NT2/D1 (cell line): ENCODE measurements around the gene ZNF831.

ENCODE experiments used
- DNase-seq: peaks from one replicate; pipeline ENCODE4 v3.0.0-alpha.2; 2011; ENCODE audit warnings: low read depth, low spot score
- H3K27me3 ChIP-seq: 2 replicates; pipeline ENCODE4 v1.6.0; 2011; ENCODE audit warnings: mild to moderate bottlenecking; ENCODE audit not compliant: insufficient read length, insufficient read depth
- H3K36me3 ChIP-seq: 2 replicates; pipeline ENCODE4 v1.6.1; 2011; ENCODE audit warnings: mild to moderate bottlenecking, low read length, mixed read lengths; ENCODE audit not compliant: insufficient read depth, insufficient read length
- H3K4me1 ChIP-seq: 2 replicates; pipeline ENCODE4 v1.5.1; 2011; ENCODE audit not compliant: insufficient read depth, insufficient read length
- H3K4me3 ChIP-seq: 2 replicates; pipeline ENCODE4 v1.5.1; 2011; ENCODE audit warnings: low read depth; ENCODE audit not compliant: insufficient read length
- H3K9ac ChIP-seq: 2 replicates; pipeline ENCODE4 v1.6.0; 2011; ENCODE audit warnings: low read depth; ENCODE audit not compliant: insufficient read length
- H3K9me3 ChIP-seq: 2 replicates; pipeline ENCODE4 v1.5.1; 2011; ENCODE audit warnings: mild to moderate bottlenecking, low read length; ENCODE audit not compliant: insufficient read depth
- SUZ12 ChIP-seq: IDR thresholded peaks from 2 replicates; pipeline ENCODE4 v1.6.1; 2011; ENCODE audit not compliant: insufficient read length, insufficient read depth; ENCODE audit errors: extremely low read depth
- YY1 ChIP-seq: IDR thresholded peaks from 2 replicates; pipeline ENCODE4 v1.6.1; 2011; ENCODE audit not compliant: insufficient read length, insufficient read depth
- ZNF274 ChIP-seq: IDR thresholded peaks from 2 replicates; pipeline ENCODE4 v1.6.1; 2011; ENCODE audit warnings: mild to moderate bottlenecking, low read depth, low read length

The ZNF831 gene

DNA sequence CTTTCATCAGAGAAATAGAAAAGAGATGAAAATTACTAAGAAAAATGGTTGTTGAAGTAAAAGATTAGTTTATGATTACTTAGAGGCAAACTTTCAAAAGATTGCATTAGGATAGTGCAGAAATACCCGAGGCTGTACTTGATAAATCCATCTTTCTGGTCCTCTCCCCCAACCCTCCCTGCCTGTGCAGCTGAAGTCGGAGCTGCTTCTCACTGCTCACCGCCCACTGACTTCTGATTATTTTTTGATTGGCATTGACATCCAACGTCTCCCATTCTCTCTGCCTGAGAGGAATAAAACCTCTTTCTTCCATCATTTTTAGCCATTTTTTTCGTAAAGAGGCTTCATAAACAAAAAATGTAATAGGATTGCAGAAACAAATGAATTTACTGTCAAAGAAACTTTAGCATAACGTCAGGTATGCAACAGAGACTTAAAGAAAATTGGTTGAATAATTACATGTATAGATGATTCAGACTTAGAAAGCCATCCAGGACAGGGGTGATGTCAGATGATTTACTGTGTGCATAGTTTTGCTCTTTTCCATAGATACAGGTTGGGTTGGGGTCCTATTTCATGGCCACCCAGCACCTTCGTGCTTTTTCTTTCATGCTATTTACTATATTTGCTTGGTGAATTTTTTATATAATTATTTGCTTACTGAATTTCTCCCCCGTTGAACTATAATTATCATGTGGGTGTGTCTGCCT, 83.2 kb downstream of the ZNF831 start:
- H3K27me3 ChIP-seq: no peaks in the 10 kb centered on the region
- H3K4me3 ChIP-seq: no peak overlapping the region
- no peak overlapping the region for H3K9ac ChIP-seq
- no peaks in the 10 kb centered on the region for H3K36me3 ChIP-seq
- no peaks in the 10 kb centered on the region for H3K9me3 ChIP-seq
- no peak for DNase-seq
- TF ChIP-seq YY1 (no peak), ZNF274 (no peak), SUZ12 (no peak)
- no peaks in the 10 kb centered on the region for H3K4me1 ChIP-seq

DNA sequence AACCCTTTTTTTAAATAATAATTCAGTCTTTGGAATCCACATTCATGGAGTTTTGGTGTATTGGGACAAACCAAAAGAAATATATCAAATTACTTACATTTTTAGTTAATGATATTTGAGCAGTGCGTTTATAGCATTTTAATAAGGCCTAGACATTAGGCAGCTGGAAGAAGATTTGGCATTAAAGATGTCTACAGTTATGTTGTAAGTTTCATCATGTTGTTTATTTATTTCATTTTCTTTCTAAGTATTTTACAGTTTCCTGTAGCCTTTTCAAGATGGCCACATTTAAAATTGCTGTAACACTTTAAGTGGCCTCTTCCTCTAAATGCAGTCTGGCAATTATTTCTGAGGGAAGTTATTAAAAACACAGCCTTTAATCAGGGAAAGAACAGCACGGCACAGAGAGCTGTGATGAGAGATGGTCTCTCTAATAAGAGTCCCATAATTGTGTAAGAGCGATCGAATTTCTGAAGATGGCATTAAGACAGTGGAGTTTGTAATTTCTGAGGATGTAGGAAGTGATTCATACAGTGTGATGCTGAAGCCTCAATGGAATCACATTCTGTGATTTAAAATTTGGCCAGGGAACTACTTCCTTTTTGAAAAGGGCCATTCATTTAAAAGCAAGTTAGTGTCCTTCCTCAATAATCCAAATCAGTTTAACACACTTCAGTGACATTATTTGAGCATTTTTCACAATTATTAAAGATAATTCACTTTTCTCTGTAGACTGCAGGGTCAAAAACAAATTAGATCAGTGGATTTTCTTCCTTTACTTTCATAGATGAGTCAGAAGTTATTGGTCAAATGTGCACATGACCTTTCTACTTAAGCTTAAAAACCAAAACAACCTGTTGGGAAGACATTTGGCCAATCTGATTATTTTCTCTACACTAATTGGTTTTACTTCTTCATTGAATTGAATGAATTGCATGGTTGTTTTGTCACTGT, 84.4 kb downstream of the ZNF831 start:
- Histone ChIP-seq H3K4me3 (no peak overlapping the region), H3K36me3 (no peaks in the 10 kb centered on the region), H3K4me1 (no peaks in the 10 kb centered on the region), H3K9me3 (no peaks in the 10 kb centered on the region), H3K27me3 (no peaks in the 10 kb centered on the region), H3K9ac (no peak overlapping the region)
- no peak for DNase-seq
- TF ChIP-seq YY1 (no peak), SUZ12 (no peak), ZNF274 (no peak)

DNA sequence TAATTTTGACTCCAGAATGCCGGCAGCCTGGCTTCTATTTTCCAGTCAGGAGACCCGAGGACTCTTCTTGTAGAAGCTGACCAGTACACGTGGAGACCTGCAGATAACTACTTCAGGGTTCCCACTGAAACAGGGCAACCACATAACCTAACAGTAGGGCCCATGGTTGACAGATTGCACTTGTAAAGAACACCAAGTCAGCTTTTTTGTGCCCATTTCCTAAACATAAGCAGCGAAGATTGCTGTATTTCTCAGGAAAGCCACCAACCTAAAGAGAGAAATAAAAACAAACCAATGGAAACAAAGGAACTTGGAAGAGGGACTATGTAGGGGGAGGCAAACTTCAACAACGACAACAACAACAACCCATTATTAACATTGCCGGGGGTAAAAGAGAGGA, 86.7 kb downstream of the ZNF831 start:
- Histone ChIP-seq H3K4me3 (no peak overlapping the region), H3K9ac (no peak overlapping the region)

DNA sequence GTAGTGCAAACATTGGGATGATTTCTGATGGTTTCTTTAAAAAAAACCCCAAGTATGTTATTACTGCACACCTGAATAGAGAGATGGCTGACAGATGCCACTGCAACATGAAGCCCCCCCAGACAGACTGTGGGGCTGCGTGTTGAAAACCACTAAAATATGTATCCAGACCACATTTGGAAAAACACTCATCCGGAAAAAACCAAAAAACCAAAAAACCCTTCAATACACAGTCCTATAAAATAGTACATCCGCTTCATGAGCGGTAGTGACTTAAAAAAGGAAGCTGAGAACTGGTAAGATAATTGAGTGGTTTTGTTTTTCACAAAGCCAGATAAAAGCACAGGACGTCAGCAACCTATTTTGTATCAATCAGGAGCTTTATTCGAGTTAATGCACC, 89.7 kb downstream of the ZNF831 start:
- Histone ChIP-seq H3K4me1 (no peaks in the 10 kb centered on the region), H3K9me3 (no peaks in the 10 kb centered on the region), H3K4me3 (no peak overlapping the region), H3K36me3 (no peaks in the 10 kb centered on the region), H3K9ac (no peak overlapping the region), H3K27me3 (no peaks in the 10 kb centered on the region)
- TF ChIP-seq YY1 (no peak), ZNF274 (no peak), SUZ12 (no peak)
- no peak for DNase-seq

More for the DNA sequence above, 86.7 kb downstream of the ZNF831 start:
- no peaks in the 10 kb centered on the region for H3K36me3 ChIP-seq
- H3K4me1 ChIP-seq: no peaks in the 10 kb centered on the region
- no peak for DNase-seq
- no peaks in the 10 kb centered on the region for H3K9me3 ChIP-seq
- no peaks in the 10 kb centered on the region for H3K27me3 ChIP-seq
- TF ChIP-seq SUZ12 (no peak), ZNF274 (no peak), YY1 (no peak)

DNA sequence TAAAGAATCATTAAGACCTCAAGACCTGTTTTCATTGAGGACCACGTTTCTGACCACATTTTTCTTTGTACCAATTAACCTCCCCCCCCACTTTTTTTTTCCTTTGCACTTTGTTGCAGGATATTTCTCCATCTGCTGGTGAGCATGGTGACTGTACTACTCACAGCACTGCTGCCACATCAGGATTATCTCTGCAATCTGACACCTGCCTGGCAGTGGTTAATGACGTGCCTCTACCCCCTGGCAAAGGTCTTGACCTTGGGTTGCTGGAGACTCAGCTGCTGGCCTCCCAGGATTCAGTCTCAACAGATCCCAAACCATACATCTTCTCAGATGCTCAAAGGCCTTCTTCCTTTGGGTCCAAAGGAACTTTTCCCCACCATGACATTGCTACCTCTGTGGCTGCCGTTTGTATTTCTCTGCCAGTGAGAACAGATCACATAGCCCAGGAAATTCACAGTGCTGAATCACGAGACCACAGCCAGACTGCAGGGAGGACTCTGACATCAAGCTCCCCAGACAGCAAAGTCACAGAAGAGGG, 90.2 kb downstream of the ZNF831 start:
- TF ChIP-seq SUZ12 (no peak), ZNF274 (no peak), YY1 (no peak)
- Histone ChIP-seq H3K27me3 (no peaks in the 10 kb centered on the region), H3K4me3 (no peak overlapping the region)

DNA sequence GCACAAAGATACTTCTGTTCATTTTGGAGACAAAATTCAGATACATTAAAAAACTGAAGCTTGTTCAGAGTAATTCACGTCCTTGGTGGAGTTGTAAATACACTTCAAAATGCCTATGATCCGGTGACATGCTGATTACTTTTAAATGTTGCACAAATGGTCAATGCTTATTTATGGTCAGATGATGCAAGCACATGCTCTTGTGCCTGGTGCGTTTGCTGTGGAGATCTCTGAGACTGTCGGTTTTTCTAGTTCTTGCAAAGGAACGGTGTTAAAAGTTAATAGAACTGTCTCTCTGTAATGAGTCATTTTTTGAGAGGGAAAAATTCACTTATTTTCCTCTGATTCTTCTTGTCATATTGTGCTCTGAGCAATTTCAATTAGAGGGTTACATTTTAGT, 91.6 kb downstream of the ZNF831 start:
- no peaks in the 10 kb centered on the region for H3K4me1 ChIP-seq
- DNase-seq: no peak
- no peaks in the 10 kb centered on the region for H3K27me3 ChIP-seq
- no peaks in the 10 kb centered on the region for H3K36me3 ChIP-seq
- no peak overlapping the region for H3K4me3 ChIP-seq
- no peak overlapping the region for H3K9ac ChIP-seq
- no peak for TF ChIP-seq YY1
- no peak for TF ChIP-seq ZNF274
- no peak for TF ChIP-seq SUZ12
- no peaks in the 10 kb centered on the region for H3K9me3 ChIP-seq

More for the DNA sequence above, 90.2 kb downstream of the ZNF831 start:
- Histone ChIP-seq H3K9me3 (no peaks in the 10 kb centered on the region), H3K36me3 (no peaks in the 10 kb centered on the region), H3K4me1 (no peaks in the 10 kb centered on the region), H3K9ac (no peak overlapping the region)
- DNase-seq: no peak

DNA sequence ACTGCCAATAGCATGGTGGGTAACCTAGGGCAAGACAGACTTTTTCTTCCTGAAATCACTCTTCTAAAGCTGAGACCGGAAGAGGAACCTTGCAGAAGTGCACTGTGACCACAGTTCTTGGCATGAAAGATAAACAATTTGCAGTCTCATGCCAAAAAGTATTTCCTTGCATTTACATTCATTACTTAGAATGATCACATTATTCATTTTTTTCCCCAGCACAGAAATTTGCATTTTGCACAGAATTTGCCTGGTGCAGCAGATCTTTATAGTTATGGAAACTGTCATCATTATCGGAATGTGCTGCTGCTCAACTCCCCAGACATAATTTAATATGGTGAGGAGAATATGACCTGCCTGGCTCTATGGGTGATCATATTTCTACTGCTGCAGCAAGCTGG, 94.6 kb downstream of the ZNF831 start:
- DNase-seq: no peak
- H3K9me3 ChIP-seq: no peaks in the 10 kb centered on the region
- no peaks in the 10 kb centered on the region for H3K4me1 ChIP-seq
- H3K27me3 ChIP-seq: peaks cover 2% of the 10 kb centered on the region
- H3K4me3 ChIP-seq: no peak overlapping the region
- TF ChIP-seq ZNF274 (no peak), YY1 (no peak), SUZ12 (no peak)
- H3K9ac ChIP-seq: no peak overlapping the region
- no peaks in the 10 kb centered on the region for H3K36me3 ChIP-seq
